ENCODE results near the gene ACAT1.

DNA sequence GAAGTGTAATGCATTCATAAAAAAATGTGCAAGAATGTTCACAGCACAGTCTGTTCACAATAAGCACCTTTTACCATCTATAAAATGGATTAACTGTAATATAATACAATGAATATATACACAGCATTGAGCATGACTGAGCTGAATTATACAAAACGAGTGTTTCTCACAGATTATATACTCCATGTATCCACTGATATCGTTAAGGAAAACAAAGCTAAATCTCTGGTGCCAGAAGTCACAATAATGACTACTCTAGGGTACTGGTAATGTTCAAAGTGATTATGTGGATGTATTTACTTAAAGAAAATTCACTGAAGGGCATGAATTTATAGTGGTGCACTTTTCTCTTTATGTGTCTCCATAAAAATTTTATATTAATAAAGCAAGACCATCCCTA lies 33.2 kb downstream of the ACAT1 start:
- TF ChIP-seq TAF1 (IDR thresholded peaks at IDR 0.05; ENCODE audit: borderline replicate concordance, insufficient read depth, low read length): no peak
- no peak for TF ChIP-seq POLR2AphosphoS5 (IDR thresholded peaks at IDR 0.05; ENCODE audit: low read depth, low read length)

Data from PFSK-1 (cell line).